CD4-positive, alpha-beta T cell treated with Interleukin-4 for 4 hours (primary cell): ENCODE results near the gene LINGO3.

Source experiments
- DNase-seq: peaks from one replicate; pipeline ENCODE4 v3.0.0-alpha.2; 2020

Gene LINGO3

GRCh38 chr19:2338751-2339643, 31.0 kb upstream of the LINGO3 start:
- DNase-seq: no peak

- DNase-seq: no peak
Measured at GRCh38 chr19:2338055-2338615, 30.2 kb upstream of the LINGO3 start.

GRCh38 chr19:2337329-2337707, 29.4 kb upstream of the LINGO3 start:
- DNase-seq: no peak

- DNase-seq: no peak
Measured at GRCh38 chr19:2336528-2337328, 28.8 kb upstream of the LINGO3 start.

GRCh38 chr19:2335848-2336247, 27.9 kb upstream of the LINGO3 start:
- DNase-seq: no peak

GRCh38 chr19:2334986-2335846, 27.3 kb upstream of the LINGO3 start:
- no peak for DNase-seq

- no peak for DNase-seq
Measured at GRCh38 chr19:2334426-2334825, 26.5 kb upstream of the LINGO3 start.

GRCh38 chr19:2333807-2334211, 25.9 kb upstream of the LINGO3 start:
- no peak for DNase-seq

GRCh38 chr19:2333027-2333806, 25.3 kb upstream of the LINGO3 start:
- no peak for DNase-seq

GRCh38 chr19:2332341-2333026, 24.5 kb upstream of the LINGO3 start:
- DNase-seq: peak; percentile 8

- no peak for DNase-seq
Measured at GRCh38 chr19:2331601-2332246, 23.8 kb upstream of the LINGO3 start.

- no peak for DNase-seq
Measured at GRCh38 chr19:2330632-2331284, 22.8 kb upstream of the LINGO3 start.

- no peak for DNase-seq
Measured at GRCh38 chr19:2330255-2330631, 22.3 kb upstream of the LINGO3 start.

- no peak for DNase-seq
Measured at GRCh38 chr19:2329501-2329916, 21.6 kb upstream of the LINGO3 start.

- no peak for DNase-seq
Measured at GRCh38 chr19:2329149-2329478, 21.2 kb upstream of the LINGO3 start.

- DNase-seq: peak; percentile 91
Measured at GRCh38 chr19:2328401-2329148, 20.6 kb upstream of the LINGO3 start, which contains the start of the genes LSM7 and SPPL2B. Gene LSM7, minus strand, starts transcription at chr19:2328586. Its CDS starts 20 bp downstream, at chr19:2328566. Gene SPPL2B, plus strand, starts transcription at chr19:2328684. Its CDS starts 26 bp downstream, at chr19:2328710.

GRCh38 chr19:2327773-2328400, 19.9 kb upstream of the LINGO3 start:
- peak; percentile 77 for DNase-seq

GRCh38 chr19:2326699-2327360, 18.9 kb upstream of the LINGO3 start:
- no peak for DNase-seq
